Ovary (tissue), 9 donors: ENCODE measurements around the gene GALNT8. TPM values are rescaled to one million over a fixed set of nuclear protein-coding genes. Genes with fewer than 3 reads are reported as not detected.

Source experiments
- DNase-seq, 5 donors: peaks; one replicate each; pipeline ENCODE4 v3.0.0-alpha.2; 2019 to 2020
- H3K27ac ChIP-seq, 2 donors: fragments of 200-600 bp; one replicate each; pipeline versions ENCODE4 v1.5.1 to v1.8.0; 2019 to 2022
- H3K27me3 ChIP-seq: fragments of 200-600 bp; one replicate; pipeline ENCODE4 v1.8.0; 2022
- H3K36me3 ChIP-seq: fragments of 200-600 bp; sonication (generic); one replicate; pipeline ENCODE4 v1.5.1; 2019
- H3K4me1 ChIP-seq: one replicate; pipeline ENCODE4 v1.8.1; 2013; ENCODE audit warnings: mild to moderate bottlenecking, moderate library complexity; ENCODE audit not compliant: insufficient read depth
- H3K4me3 ChIP-seq: fragments of 200-600 bp; sonication (generic); one replicate; pipeline ENCODE4 v1.5.1; 2017
- H3K9me3 ChIP-seq, 2 donors: fragments of 200-600 bp in 1 of 2; sonication (generic) in 1 of 2; one replicate each; pipeline versions ENCODE4 v1.5.1 to v1.8.1; 2013 to 2019; ENCODE audit warnings: mild to moderate bottlenecking in 1 of 2, moderate library complexity in 1 of 2
- CTCF ChIP-seq, 3 donors: fragments of 450-650 bp in 2 of 3; fragments of 200-600 bp in 1 of 3; IDR thresholded peaks; one replicate each; pipeline versions ENCODE4 v1.5.1 to v1.8.0; 2016 to 2022; ENCODE audit warnings: antibody characterized with exemption in 3 of 3, mild to moderate bottlenecking in 1 of 3
- EP300 ChIP-seq: sonication (generic); formaldehyde crosslinking; IDR thresholded peaks from one replicate; pipeline ENCODE4 v1.6.1; 2017; ENCODE audit warnings: antibody characterized with exemption
- POLR2A ChIP-seq: fragments of 450-650 bp; IDR thresholded peaks from one replicate; pipeline ENCODE4 v1.6.1; 2017; ENCODE audit warnings: antibody characterized with exemption, mild to moderate bottlenecking, moderate library complexity
- WGBS, 3 donors: extraction: QIAGEN DNeasy Blood & Tissue Kit in 1 of 3; methylation state at CpG; one replicate each; pipeline versions ENCODE4 v1.1.5 to v1.1.7; 2013 to 2017; 5-methylcytosine and 5-hydroxymethylcytosine counted together
- intact Hi-C, 4 donors: fragments of 100-400 bp; cut with DNase I; formaldehyde crosslinking; loops; one replicate each; pipeline versions ENCODE4 v1.11.0 to v1.15.1; 2022 to 2023
- polyA plus RNA-seq, 2 donors: library from polyadenylated mRNA; stranded (reverse); fragments of 200-250 nt in 1 of 2; fragments of 350-450 nt in 1 of 2; fragmentation: Illumina TruSeq in 1 of 2; extraction: RNeasy Lipid Tissue Mini Kit (QIAGEN cat#74804) in 1 of 2; gene quantifications; one replicate each; pipeline ENCODE4 v1.2.3, GENCODE V29; 2013 to 2014
- total RNA-seq, 7 donors: library from RNA; depleted of rRNA in 2 of 7; stranded (reverse); fragments of >200 nt in 2 of 7; fragmentation: NEBNext Ultra II Directional in 3 of 7; extraction: Animal tissue kit (Norgen Biotek cat#: 25700) in 3 of 7; gene quantifications; one replicate each; pipeline versions ENCODE4 v1.1.0 to v1.2.4, GENCODE V29; 2016 to 2023
- donor health status: DM: no; HTN: no; CAD: no; lungs with moderate emphysema.
- donor health status: DM: no; HTN: no; CAD: no.
- donor health status: Bipolar disorder and iron deficiency.
- donor health status: DM: yes; HTN: yes; CAD: no.
- donor health status: DM: no; HTN: no; CAD: no.
- donor health status: DM: yes; HTN: yes; CAD: no.

GALNT8 gene
- total and polyA plus RNA-seq, 9 donors, result 0.67 to 5.6 (median 1.3) TPM

DNA sequence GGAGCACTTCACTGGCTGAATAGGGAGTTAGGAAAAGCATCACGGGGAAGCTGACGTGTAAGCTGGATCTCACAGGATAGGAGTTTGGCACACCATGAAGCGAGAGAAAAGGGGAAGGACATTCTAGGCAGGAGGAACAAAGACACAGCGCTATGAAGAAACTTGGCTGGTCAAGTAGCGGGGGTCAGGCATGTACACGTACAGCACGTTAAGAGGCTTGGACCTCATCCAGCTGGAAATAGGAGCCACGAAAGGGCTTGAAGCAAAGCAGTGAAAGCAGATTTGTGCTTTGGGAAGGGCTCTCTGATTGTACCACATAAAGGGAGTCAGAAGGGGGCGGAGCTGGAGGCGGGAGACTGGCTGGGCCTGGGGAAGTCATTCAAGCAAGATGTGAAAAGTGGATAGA lies 19.6 kb upstream of the GALNT8 start:
- TF ChIP-seq EP300 (no peak), POLR2A (no peak)
- WGBS, 3 donors, result 23 to 47% (median 34%) methylated on average over 10 of the region's 10 CpGs

DNA sequence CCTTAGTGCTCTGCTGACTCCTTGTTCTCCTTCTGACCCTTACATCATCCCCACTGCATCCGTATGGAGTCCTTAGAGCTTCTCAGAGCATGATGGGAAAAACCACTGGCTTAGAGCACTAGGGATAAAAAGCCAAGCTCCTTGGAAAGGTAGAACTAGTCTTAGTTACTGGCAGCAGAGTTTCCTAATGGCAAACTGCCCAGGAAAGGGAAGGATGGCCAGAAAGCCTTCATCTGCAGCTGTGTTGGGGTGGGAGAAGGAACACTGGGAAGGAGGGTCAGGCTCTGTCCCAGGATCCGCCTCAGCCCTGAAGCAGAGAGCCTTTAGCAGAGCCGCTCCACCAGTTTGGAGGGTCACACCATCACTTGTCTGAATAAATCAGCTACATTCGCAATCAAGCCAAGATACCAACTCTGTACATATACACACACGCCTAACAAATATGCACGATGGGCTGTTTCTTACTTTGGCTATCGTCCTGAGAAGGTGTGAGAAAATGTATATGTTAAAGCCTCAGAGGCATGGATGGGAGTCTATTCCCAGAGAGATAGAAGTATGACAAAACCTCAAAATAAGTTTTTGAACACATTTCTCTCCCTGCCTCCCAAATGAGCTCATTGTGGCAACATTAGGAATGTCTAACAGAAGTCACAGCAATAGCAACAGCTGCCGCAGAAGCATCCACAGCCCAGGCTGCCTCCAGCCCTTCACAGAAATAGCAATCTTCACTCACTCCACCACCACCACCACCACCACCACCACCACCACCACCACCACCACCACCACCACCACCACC lies 18.6 kb upstream of the GALNT8 start:
- peak in 1 of 5 donors; percentile 19 for DNase-seq
- H3K27ac ChIP-seq, result no peak overlapping the region

More for the DNA sequence above, 19.6 kb upstream of the GALNT8 start:
- Histone ChIP-seq H3K9me3 (no peaks in the 10 kb centered on the region), H3K36me3 (no peaks in the 10 kb centered on the region), H3K4me3 (no peak overlapping the region), H3K4me1 (no peaks in the 10 kb centered on the region), H3K27me3 (no peaks in the 10 kb centered on the region), H3K27ac (no peak overlapping the region)
- peak in 4 of 5 donors; percentile 24 to 57 (median 38) for DNase-seq
- intact Hi-C loops, result no loop called here

GRCh38 chr12:4703676-4704075 lies 16.5 kb upstream of the GALNT8 start:
- DNase-seq, result no peak
- 79 to 94% (median 85%) methylated on average over 5 of the region's 5 CpGs for WGBS, 3 donors
- no peak overlapping the region for H3K27ac ChIP-seq
- H3K4me3 ChIP-seq, result no peak overlapping the region
- H3K4me1 ChIP-seq, result no peaks in the 10 kb centered on the region
- no peaks in the 10 kb centered on the region for H3K27me3 ChIP-seq
- intact Hi-C loops, result no loop called here
- H3K36me3 ChIP-seq, result no peaks in the 10 kb centered on the region
- TF ChIP-seq CTCF (IDR thresholded peaks at IDR 0.05) (no peak), POLR2A (no peak), EP300 (no peak)
- H3K9me3 ChIP-seq, result no peaks in the 10 kb centered on the region

More for the DNA sequence above, 18.6 kb upstream of the GALNT8 start:
- H3K4me1 ChIP-seq, result no peaks in the 10 kb centered on the region
- H3K36me3 ChIP-seq, result no peaks in the 10 kb centered on the region
- WGBS, 3 donors, result 43 to 60% (median 55%) methylated on average over 8 of the region's 8 CpGs
- intact Hi-C loops, result no loop called here
- H3K4me3 ChIP-seq, result no peak overlapping the region
- H3K9me3 ChIP-seq, result no peaks in the 10 kb centered on the region
- TF ChIP-seq POLR2A (no peak), EP300 (no peak), CTCF (IDR thresholded peaks at IDR 0.05) (no peak)
- H3K27me3 ChIP-seq, result no peaks in the 10 kb centered on the region

DNA sequence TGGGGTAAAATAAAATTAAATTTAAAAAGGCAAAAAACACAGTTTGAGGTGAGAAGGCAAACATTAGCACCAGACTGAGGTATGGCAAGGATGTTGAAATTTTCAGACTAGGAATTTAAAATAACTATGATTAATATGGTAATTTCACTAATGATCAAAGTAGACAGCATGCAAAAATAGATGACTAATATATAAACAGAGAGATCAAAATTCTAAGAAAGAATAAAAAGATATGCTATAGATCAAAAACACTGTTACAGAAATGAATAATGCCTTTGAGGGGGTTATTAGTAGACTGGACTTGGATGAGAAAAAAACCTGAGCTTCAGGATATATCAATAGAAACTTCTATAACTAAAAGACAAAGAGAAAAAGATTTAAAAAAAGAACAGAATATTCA lies 14.4 kb upstream of the GALNT8 start:
- Histone ChIP-seq H3K27ac (no peak overlapping the region), H3K4me1 (no peaks in the 10 kb centered on the region), H3K36me3 (no peaks in the 10 kb centered on the region), H3K4me3 (no peak overlapping the region), H3K27me3 (no peaks in the 10 kb centered on the region), H3K9me3 (no peaks in the 10 kb centered on the region)
- TF ChIP-seq CTCF (IDR thresholded peaks at IDR 0.05) (no peak), EP300 (no peak), POLR2A (no peak)
- DNase-seq, result no peak
- intact Hi-C loops, result no loop called here

DNA sequence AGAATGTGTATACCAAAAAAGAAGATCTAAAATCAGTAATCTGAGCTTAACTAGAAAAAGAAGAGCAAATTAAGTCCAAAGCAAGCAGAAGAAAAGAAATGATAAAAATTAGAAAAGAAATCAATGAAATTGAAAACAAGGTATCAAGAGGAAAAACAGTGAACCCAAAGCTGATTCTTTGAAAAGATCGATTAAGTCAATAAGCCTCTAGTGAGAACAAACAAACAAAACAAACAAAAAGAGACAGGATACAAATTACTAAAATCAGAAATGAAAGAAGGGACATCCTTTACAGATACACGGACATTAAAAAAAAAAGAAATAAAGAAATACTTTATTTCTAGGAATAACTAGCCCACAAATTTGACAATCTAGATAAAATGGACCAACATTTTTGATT lies 12.9 kb upstream of the GALNT8 start:
- no peaks in the 10 kb centered on the region for H3K9me3 ChIP-seq

More for the DNA sequence above, 12.9 kb upstream of the GALNT8 start:
- DNase-seq, result no peak
- no peak overlapping the region for H3K27ac ChIP-seq
- 91 to 95% (median 92%) methylated on average over 2 of the region's 2 CpGs for WGBS, 3 donors
- H3K4me1 ChIP-seq, result no peaks in the 10 kb centered on the region
- no peak for TF ChIP-seq EP300
- no peak for TF ChIP-seq CTCF (IDR thresholded peaks at IDR 0.05)
- TF ChIP-seq POLR2A, result no peak
- intact Hi-C loops, result no loop called here
- no peaks in the 10 kb centered on the region for H3K36me3 ChIP-seq
- no peaks in the 10 kb centered on the region for H3K27me3 ChIP-seq
- no peak overlapping the region for H3K4me3 ChIP-seq
